SK-MEL-5 (cell line): ENCODE data around the gene GRID2. TPM values are rescaled to one million over a fixed set of nuclear protein-coding genes. Genes with fewer than 3 reads are reported as not detected.
A peak's percentile ranks its signal among the peaks of the same experiment; 100 is the strongest.
"Not testable (repeated sequence)": the region's sequence is repeated elsewhere in the genome, so short reads cannot be mapped to it uniquely, and the experiment has no call there.

Experiments
- DNase-seq: peaks from one replicate; pipeline ENCODE4 v3.0.0-alpha.2; 2016; ENCODE audit warnings: low read depth, low spot score
- in situ Hi-C: cut with HindIII; loops from 2 replicates; pipeline ENCODE4 v1.10.0; 2016; ENCODE audit warnings: low sequenced_read_pairs, high pct_unique_total_duplicates, low pct_unique_long_range_greater_than_20kb
- total RNA-seq: library from RNA; depleted of rRNA; stranded (reverse); fragments of >200 nt; shearing (Covaris generic); gene quantifications from 2 replicates; pipeline ENCODE4 v1.2.3, GENCODE V29; 2014

GRID2 gene
- total RNA-seq, 1 experiment from 2014 or later = not detected

GRCh38 chr4:93646233-93646930 is 1342.6 kb downstream of the GRID2 start:
- in situ Hi-C loops = no loop called here
- DNase-seq = no peak

DNA sequence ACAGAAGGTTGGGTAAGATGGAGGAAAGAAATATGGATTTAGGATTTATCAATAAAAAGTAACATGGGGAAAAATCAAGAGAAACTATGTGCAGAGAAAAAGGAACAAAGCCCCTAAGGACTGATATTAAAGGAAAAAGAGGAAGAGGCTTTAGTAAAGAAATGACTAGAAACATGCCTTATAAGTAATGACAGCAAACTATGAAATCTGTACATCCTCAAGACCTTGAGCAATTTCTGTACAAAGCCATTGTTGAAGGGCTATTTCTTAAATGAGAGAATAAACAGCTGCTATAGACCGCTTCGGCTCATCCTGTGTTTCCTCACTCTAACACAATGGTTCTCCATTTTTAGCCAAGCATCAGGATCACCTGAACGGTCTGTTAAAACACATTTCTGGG is 1344.5 kb downstream of the GRID2 start:
- in situ Hi-C loops = no loop called here

GRCh38 chr4:93649828-93650227 is 1346.1 kb downstream of the GRID2 start:
- DNase-seq = no peak
- in situ Hi-C loops = no loop called here

More for the DNA sequence above, 1344.5 kb downstream of the GRID2 start:
- no peak for DNase-seq

- DNase-seq = no peak
- in situ Hi-C loops = no loop called here
Observed at GRCh38 chr4:93654211-93654610, 1350.4 kb downstream of the GRID2 start.

DNA sequence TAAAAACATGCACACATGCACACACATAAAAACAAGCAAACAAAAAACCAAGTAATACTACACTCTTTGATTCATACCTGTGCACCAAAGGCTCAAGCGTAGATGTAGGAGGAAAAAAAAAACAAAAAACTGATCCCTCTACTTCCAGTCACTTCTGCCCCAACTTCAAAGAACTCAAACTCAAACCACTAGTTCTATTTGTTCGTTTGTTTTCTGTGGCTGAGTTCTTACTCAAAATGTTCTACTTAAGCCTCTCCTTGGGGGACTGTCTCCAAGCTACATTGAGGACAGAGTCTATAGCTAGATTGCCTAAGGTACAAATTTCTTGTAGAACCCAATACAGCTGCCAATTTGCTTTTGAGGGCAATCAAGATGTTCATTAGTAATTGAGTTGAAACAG is 1353.8 kb downstream of the GRID2 start:
- no peak for DNase-seq
- in situ Hi-C loops = no loop called here

- DNase-seq = no peak
- in situ Hi-C loops = no loop called here
Observed at GRCh38 chr4:93658443-93658842, 1354.7 kb downstream of the GRID2 start.

GRCh38 chr4:93659629-93660028 is 1355.9 kb downstream of the GRID2 start:
- DNase-seq = no peak

DNA sequence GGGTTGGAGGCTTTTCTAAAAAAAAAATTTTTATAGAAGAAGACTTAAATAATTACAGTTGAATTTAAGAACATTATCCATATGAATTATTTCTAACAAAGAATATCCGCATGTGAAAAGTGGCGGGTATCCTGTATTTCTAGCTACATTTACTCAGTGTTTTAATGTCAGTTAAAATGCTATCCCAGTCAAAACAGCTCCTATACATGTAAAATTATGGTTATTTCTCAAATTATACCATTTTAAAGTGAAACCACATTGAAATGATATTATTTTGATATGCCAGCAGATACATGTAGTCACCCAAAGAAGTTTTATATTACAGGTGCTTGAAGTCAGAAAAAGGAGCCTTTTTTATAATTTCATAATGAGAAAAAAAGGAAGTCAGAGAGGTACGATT is 1356.3 kb downstream of the GRID2 start:
- in situ Hi-C loops = no loop called here
- DNase-seq = no peak

More at GRCh38 chr4:93659629-93660028, 1355.9 kb downstream of the GRID2 start:
- in situ Hi-C loops = no loop called here

DNA sequence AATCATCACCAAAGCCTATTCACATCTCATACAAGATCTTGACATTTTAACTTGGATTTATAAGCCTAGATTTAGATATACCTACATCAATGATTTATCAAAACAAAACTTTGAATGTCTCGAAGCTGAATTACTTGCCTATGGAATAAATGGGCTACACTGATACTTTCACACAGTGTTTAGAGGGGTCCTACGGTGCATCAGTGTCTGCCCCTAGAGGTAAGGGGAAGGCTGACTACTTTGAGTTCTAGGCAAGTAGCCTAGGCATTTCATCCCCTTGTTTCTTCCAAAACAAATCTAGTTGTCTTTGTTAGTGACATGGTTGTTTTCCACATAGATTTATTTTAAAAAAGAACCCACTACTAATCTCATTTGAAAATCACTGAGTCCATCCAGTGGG is 1366.7 kb downstream of the GRID2 start:
- in situ Hi-C loops = no loop called here
- DNase-seq = no peak

GRCh38 chr4:93671093-93671492 is 1367.3 kb downstream of the GRID2 start:
- DNase-seq = no peak
- in situ Hi-C loops = no loop called here

GRCh38 chr4:93676937-93677336 is 1373.2 kb downstream of the GRID2 start:
- DNase-seq, in situ Hi-C loops: not testable (repeated sequence)

GRCh38 chr4:93684571-93684970 is 1380.8 kb downstream of the GRID2 start:
- in situ Hi-C loops = no loop called here
- DNase-seq = peak; percentile 81

GRCh38 chr4:93687304-93687703 is 1383.5 kb downstream of the GRID2 start:
- in situ Hi-C loops = no loop called here
- no peak for DNase-seq

- DNase-seq = no peak
- in situ Hi-C loops = no loop called here
Observed at GRCh38 chr4:93688978-93689377, 1385.2 kb downstream of the GRID2 start.

DNA sequence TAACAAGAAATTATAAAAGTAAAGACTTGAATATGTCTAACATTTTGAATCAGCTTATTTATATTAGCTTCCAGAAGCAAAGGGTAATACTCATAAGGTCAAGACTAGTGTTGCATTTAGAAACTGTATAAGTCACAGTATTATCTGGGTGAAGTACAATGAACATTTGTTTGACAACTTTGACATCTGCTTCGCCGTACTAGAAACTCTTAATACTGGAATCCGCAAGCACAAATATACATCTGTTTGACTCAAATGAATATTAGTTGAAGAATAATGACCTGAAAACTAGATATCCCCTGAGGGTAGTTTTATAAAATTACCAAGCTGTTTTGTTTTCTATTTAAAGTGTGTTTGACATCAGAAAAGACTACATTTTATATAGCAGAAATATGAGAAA is 1389.4 kb downstream of the GRID2 start:
- DNase-seq = peak; percentile 80
- in situ Hi-C loops = no loop called here

DNA sequence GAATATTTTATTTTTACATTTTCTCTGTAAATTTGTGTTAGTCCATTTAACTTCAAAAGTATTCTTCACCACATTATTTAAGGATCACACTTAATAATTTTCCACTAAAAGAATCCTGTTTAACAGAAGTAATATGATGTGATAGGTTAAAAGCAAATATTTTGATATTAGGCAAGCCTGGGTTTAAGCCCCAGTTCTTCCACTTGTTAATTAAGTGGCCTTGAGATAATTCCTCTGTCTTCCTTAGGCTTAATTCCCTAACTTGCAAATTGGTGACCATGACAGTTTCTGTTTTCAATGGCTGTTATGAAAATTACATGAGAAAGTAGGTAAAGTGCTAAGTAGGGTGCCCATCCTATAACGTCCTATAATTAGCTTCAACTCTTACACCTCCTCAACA is 1394.9 kb downstream of the GRID2 start:
- no peak for DNase-seq
- in situ Hi-C loops = no loop called here

- no peak for DNase-seq
- in situ Hi-C loops = no loop called here
Observed at GRCh38 chr4:93700571-93700970, 1396.8 kb downstream of the GRID2 start.

DNA sequence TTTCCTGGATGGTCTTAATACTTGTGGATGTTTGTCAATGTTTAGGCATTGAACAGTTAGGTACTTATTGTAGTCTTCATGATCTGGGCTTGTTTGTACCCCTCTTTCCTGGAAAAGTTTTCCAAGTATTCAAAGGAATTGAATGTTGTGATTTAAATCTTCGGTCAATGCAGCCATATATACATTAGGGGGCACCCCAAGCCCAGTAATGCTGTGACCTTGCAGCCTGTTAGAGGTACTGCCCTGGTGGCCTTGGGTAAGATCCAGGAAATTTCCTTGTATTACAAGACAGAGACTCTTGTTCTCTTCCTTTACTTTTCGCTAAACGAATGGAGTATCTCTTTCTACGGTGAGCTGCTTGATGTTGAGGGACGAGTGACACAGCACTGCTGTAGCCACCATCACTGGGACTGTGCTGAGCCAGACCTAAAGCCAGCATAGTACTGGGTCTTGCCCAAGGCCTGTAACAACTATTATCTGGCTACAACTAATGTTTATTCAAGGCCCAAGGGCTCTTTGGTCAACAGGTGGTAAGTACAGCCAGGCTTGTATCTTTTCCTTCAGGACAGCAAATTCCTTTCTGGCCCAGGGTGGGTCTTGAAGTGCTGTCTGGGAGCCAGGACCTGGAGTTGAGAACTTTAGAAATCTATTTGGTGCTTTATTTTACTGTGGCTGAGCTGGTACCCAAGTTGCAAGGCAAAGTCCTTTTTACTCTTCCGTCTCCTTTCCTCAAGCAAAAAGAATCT is 1406.5 kb downstream of the GRID2 start:
- peak; percentile 71 for DNase-seq
- in situ Hi-C loops = no loop called here

DNA sequence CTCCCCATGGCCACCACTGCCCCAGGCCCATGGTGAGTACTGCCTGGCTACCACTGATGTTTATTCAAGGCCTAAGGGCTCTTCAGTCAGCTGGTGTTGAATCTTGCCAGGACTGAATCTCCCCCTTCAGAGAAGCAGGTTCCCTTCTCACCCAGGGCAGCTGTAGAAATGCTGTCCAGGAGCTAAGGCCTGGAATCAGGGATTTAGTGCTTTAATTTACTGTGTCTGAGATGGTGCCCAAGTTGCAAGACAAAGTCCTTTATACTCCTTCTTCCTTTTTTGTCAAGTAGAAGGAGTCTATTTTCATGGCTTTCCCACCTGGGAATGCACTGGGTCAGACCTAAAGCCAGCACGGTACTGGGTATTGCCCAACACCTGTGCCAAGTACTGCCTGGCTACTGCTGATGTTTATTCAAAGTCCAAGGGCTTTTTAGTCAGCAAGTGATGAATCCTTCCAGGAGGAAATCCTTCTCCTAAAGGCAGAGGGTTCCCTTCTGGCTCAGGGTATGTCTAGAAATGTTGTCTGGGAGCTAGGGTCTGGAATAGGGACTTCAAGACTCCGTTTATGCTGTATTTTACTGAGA is 1407.2 kb downstream of the GRID2 start:
- no peak for DNase-seq
- in situ Hi-C loops = no loop called here
